K562 (cell line): ENCODE data around the gene IFRD1. TPM values are rescaled to one million over a fixed set of nuclear protein-coding genes. Genes with fewer than 3 reads are reported as not detected.

Experiments
- ETV6 ChIP-seq, 3 experiments: fragments of 150-350 bp in 1 of 3; sonication (generic) in 1 of 3; formaldehyde crosslinking in 1 of 3; IDR thresholded peaks; 2 replicates each; pipeline versions ENCODE4 v1.6.1 to v1.8.0; 2014 to 2022; ENCODE audit warnings: borderline replicate concordance in 2 of 3, low read depth in 2 of 3, antibody characterized with exemption in 1 of 3, low read length in 1 of 3, mild to moderate bottlenecking in 1 of 3, missing genetic modification reagents in 1 of 3
- NFATC3 ChIP-seq: fragments of 450-650 bp; IDR thresholded peaks from 2 replicates; pipeline ENCODE4 v1.6.1; 2017; ENCODE audit warnings: mild to moderate bottlenecking
- NFRKB ChIP-seq: fragments of 450-650 bp; IDR thresholded peaks from 2 replicates; pipeline ENCODE4 v1.6.1; 2016; ENCODE audit warnings: low read depth
- SRSF3 ChIP-seq: fragments of 200-400 bp; formaldehyde crosslinking; IDR thresholded peaks from 2 replicates; pipeline ENCODE4 v1.6.1; 2016; ENCODE audit warnings: mild to moderate bottlenecking, low read length, moderate library complexity; ENCODE audit not compliant: insufficient read depth
- STAT5B ChIP-seq: fragments of 250-450 bp; sonication (Bioruptor Pico); IDR thresholded peaks from 2 replicates; pipeline ENCODE4 v1.8.0; 2021; ENCODE audit warnings: mild to moderate bottlenecking, inconsistent platforms
- TAF7 ChIP-seq: fragments of 450-650 bp; IDR thresholded peaks from 2 replicates; pipeline ENCODE4 v1.6.1; 2016; ENCODE audit warnings: missing genetic modification characterization, missing compliant biosample characterization
- THRB ChIP-seq: fragments of 450-650 bp; formaldehyde crosslinking; conservative IDR thresholded peaks from 2 replicates; pipeline ENCODE4 v1.4.0; 2022; ENCODE audit warnings: mild to moderate bottlenecking, missing genetic modification characterization
- USF2 ChIP-seq: sonication (generic); formaldehyde crosslinking; IDR thresholded peaks from 2 replicates; pipeline ENCODE4 v1.5.0; 2020; ENCODE audit warnings: missing genetic modification reagents
- ZNF282 ChIP-seq: sonication (generic); formaldehyde crosslinking; IDR thresholded peaks from 2 replicates; pipeline ENCODE4 v1.8.1; 2023; ENCODE audit warnings: missing genetic modification reagents
- polyA plus RNA-seq, 8 experiments: library from polyadenylated mRNA; depleted of rRNA in 4 of 8; stranded (reverse) in 5 of 8; unstranded in 3 of 8; fragments of >200 nt; fragmentation: Nextera tagmentation in 2 of 8; fragmentation: Illumina TruSeq in 1 of 8; extraction: Ambion mirVana in 2 of 8; extraction: Trizol in 1 of 8; gene quantifications; 2 replicates each; pipeline versions ENCODE4 v1.2.1 to v1.2.3, GENCODE V29; 2011 to 2014; ENCODE audit warnings: inconsistent platforms in 1 of 8, missing spikeins in 1 of 8
- total RNA-seq, 7 experiments: library from RNA; depleted of rRNA in 6 of 7; stranded (reverse); fragments of >200 nt in 6 of 7; fragmentation: Illumina TruSeq in 2 of 7; extraction: Trizol in 2 of 7; gene quantifications; 2 replicates each; pipeline versions ENCODE4 v1.2.1 to v1.2.3, GENCODE V29; 2011 to 2021; ENCODE audit warnings: low replicate concordance in 1 of 7
- TF ChIP-seq, protein P1 (sequence below): sonication (generic); formaldehyde crosslinking; IDR thresholded peaks from 2 replicates; pipeline ENCODE4 v1.8.1; 2023; ENCODE audit warnings: mild to moderate bottlenecking, missing genetic modification reagents
- TF ChIP-seq, protein P2 (sequence below): IDR thresholded peaks from 3 replicates; pipeline ENCODE4 v1.6.1; 2011; ENCODE audit warnings: borderline replicate concordance, mild to moderate bottlenecking, moderate library complexity; ENCODE audit not compliant: insufficient read length; ENCODE audit errors: extremely low read depth

Gene IFRD1
- total and polyA plus RNA-seq, 9 of the 15 experiments (the other 6 are each of a cell fraction or from before 2014, with no cell fraction given), result 27.6 to 81.8 (median 68.1) TPM

GRCh38 chr7:112422842-112423496 is 27.3 kb upstream of the IFRD1 start (continued):
- no peak for TF ChIP-seq SRSF3
- TF ChIP-seq THRB (CRISPR knock-in tag), result no peak
- TF ChIP-seq ZNF282 (CRISPR knock-in tag), result no peak
- TF ChIP-seq, protein P1, sequence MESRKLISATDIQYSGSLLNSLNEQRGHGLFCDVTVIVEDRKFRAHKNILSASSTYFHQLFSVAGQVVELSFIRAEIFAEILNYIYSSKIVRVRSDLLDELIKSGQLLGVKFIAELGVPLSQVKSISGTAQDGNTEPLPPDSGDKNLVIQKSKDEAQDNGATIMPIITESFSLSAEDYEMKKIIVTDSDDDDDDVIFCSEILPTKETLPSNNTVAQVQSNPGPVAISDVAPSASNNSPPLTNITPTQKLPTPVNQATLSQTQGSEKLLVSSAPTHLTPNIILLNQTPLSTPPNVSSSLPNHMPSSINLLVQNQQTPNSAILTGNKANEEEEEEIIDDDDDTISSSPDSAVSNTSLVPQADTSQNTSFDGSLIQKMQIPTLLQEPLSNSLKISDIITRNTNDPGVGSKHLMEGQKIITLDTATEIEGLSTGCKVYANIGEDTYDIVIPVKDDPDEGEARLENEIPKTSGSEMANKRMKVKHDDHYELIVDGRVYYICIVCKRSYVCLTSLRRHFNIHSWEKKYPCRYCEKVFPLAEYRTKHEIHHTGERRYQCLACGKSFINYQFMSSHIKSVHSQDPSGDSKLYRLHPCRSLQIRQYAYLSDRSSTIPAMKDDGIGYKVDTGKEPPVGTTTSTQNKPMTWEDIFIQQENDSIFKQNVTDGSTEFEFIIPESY (CRISPR knock-in tag), result no peak
- TF ChIP-seq TAF7 (tag), result no peak
- no peak for TF ChIP-seq NFATC3
- no peak for TF ChIP-seq STAT5B (CRISPR knock-in tag)
- TF ChIP-seq, protein P2, sequence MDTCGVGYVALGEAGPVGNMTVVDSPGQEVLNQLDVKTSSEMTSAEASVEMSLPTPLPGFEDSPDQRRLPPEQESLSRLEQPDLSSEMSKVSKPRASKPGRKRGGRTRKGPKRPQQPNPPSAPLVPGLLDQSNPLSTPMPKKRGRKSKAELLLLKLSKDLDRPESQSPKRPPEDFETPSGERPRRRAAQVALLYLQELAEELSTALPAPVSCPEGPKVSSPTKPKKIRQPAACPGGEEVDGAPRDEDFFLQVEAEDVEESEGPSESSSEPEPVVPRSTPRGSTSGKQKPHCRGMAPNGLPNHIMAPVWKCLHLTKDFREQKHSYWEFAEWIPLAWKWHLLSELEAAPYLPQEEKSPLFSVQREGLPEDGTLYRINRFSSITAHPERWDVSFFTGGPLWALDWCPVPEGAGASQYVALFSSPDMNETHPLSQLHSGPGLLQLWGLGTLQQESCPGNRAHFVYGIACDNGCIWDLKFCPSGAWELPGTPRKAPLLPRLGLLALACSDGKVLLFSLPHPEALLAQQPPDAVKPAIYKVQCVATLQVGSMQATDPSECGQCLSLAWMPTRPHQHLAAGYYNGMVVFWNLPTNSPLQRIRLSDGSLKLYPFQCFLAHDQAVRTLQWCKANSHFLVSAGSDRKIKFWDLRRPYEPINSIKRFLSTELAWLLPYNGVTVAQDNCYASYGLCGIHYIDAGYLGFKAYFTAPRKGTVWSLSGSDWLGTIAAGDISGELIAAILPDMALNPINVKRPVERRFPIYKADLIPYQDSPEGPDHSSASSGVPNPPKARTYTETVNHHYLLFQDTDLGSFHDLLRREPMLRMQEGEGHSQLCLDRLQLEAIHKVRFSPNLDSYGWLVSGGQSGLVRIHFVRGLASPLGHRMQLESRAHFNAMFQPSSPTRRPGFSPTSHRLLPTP, result no peak
- TF ChIP-seq USF2 (CRISPR knock-in tag), result no peak
- no peak for TF ChIP-seq ETV6 (IDR thresholded peaks at IDR 0.05; ENCODE audit: borderline replicate concordance in 1 of 2, low read depth in 2 of 2, low read length in 1 of 2)
- no peak for TF ChIP-seq ETV6 (CRISPR knock-in tag; IDR thresholded peaks at IDR 0.05; ENCODE audit: borderline replicate concordance)
- TF ChIP-seq NFRKB, result peak; percentile 82
